IMR-90 (cell line): ENCODE measurements around the gene UBE2G1. TPM values are rescaled to one million over a fixed set of nuclear protein-coding genes. Genes with fewer than 3 reads are reported as not detected.

ENCODE experiments used
- ATAC-seq: fragments of 200-7000 bp; cut with Tn5 transposase; 2 replicates; pipeline ENCODE4 v1.9.1; 2020; ENCODE audit warnings: low read depth, mild to moderate bottlenecking, moderate library complexity
- BruUV-seq: library from RNA; stranded (reverse); fragments of 400-500 nt; replicated peaks from 2 replicates; lab custom pipeline; 2021; lab: Mats Ljungman, UMichigan
- CTCF ChIA-PET: fragments of 300-600 bp; formaldehyde crosslinking; extraction: SDS; loops from one replicate; lab custom pipeline; 2021; ENCODE audit warnings: antibody characterized with exemption; lab: Yijun Ruan, JAX
- POLR2A ChIA-PET: fragments of 300-600 bp; sonication (Branson Sonifier 250); formaldehyde crosslinking; loops from one replicate; lab custom pipeline; 2022; ENCODE audit warnings: antibody characterized with exemption; ENCODE audit not compliant: unreplicated experiment; lab: Charles Lee
- DNase-seq: peaks from one replicate; pipeline ENCODE4 v3.0.0; 2013
- H2AFZ ChIP-seq: replicated peaks from 2 replicates; pipeline ENCODE3; 2013; ENCODE audit warnings: low read length, mild to moderate bottlenecking; ENCODE audit not compliant: poor library complexity
- H2AK5ac ChIP-seq: 2 replicates; pipeline ENCODE4 v1.6.1; 2013; ENCODE audit warnings: low read depth, low read length, inconsistent platforms
- H2AK9ac ChIP-seq: replicated peaks from 2 replicates; pipeline ENCODE3; 2013; ENCODE audit warnings: mild to moderate bottlenecking, low read depth, low read length, moderate library complexity; ENCODE audit not compliant: poor library complexity
- H2BK120ac ChIP-seq: 2 replicates; pipeline ENCODE4 v1.6.1; 2013; ENCODE audit warnings: low read depth, low read length, inconsistent platforms
- H2BK15ac ChIP-seq: 3 replicates; pipeline ENCODE4 v1.6.1; 2013; ENCODE audit warnings: low read depth, low read length, inconsistent platforms
- H2BK20ac ChIP-seq: 2 replicates; pipeline ENCODE4 v1.6.1; 2013; ENCODE audit warnings: low read depth, mild to moderate bottlenecking, inconsistent platforms, low read length, moderate library complexity
- H2BK5ac ChIP-seq: 2 replicates; pipeline ENCODE4 v1.6.1; 2013; ENCODE audit warnings: mild to moderate bottlenecking, low read depth, low read length, inconsistent platforms; ENCODE audit not compliant: poor library complexity, severe bottlenecking
- H3K14ac ChIP-seq: replicated peaks from 2 replicates; pipeline ENCODE4 v1.6.1; 2013; ENCODE audit warnings: low read depth, low read length, inconsistent platforms
- H3K18ac ChIP-seq: 2 replicates; pipeline ENCODE4 v1.6.1; 2013; ENCODE audit warnings: low read depth, low read length, control low read depth
- H3K23ac ChIP-seq: 2 replicates; pipeline ENCODE4 v1.6.1; 2013; ENCODE audit warnings: low read depth, low read length, inconsistent platforms
- H3K27ac ChIP-seq: 2 replicates; pipeline ENCODE4 v1.5.1; 2013; ENCODE audit warnings: mild to moderate bottlenecking, control low read depth, low read length; ENCODE audit not compliant: insufficient read depth
- H3K27me3 ChIP-seq: 2 replicates; pipeline ENCODE4 v1.6.1; 2013; ENCODE audit warnings: low read length; ENCODE audit not compliant: control insufficient read depth, insufficient read depth
- H3K36me3 ChIP-seq: 2 replicates; pipeline ENCODE4 v1.6.1; 2013; ENCODE audit warnings: low read length, mixed read lengths; ENCODE audit not compliant: control insufficient read depth, insufficient read depth
- H3K4ac ChIP-seq: 2 replicates; pipeline ENCODE4 v1.6.1; 2013; ENCODE audit warnings: low read depth, low read length, inconsistent platforms
- H3K4me1 ChIP-seq: 2 replicates; pipeline ENCODE4 v1.6.1; 2013; ENCODE audit warnings: low read length, mixed read lengths; ENCODE audit not compliant: control insufficient read depth, insufficient read depth
- H3K4me2 ChIP-seq: 2 replicates; pipeline ENCODE4 v1.6.1; 2013; ENCODE audit warnings: low read depth, mild to moderate bottlenecking, control low read depth, low read length, moderate library complexity
- H3K4me3 ChIP-seq: 2 replicates; pipeline ENCODE4 v1.5.1; 2013; ENCODE audit warnings: low read depth, mild to moderate bottlenecking, control low read depth, low read length, moderate library complexity; ENCODE audit not compliant: insufficient read depth
- H3K56ac ChIP-seq: 2 replicates; pipeline ENCODE4 v1.6.1; 2013; ENCODE audit warnings: low read length, inconsistent platforms; ENCODE audit not compliant: insufficient read depth; ENCODE audit errors: extremely low read depth
- H3K79me1 ChIP-seq, 2 experiments: 2 replicates each; pipeline ENCODE4 v1.6.1; 2013; ENCODE audit warnings: low read length in 2 of 2, inconsistent platforms in 1 of 2, low read depth in 1 of 2
- H3K9ac ChIP-seq: 2 replicates; pipeline ENCODE4 v1.6.1; 2013; ENCODE audit warnings: low read depth, low read length, control low read depth
- H3K9me1 ChIP-seq: 2 replicates; pipeline ENCODE4 v1.6.1; 2013; ENCODE audit warnings: low read length, inconsistent platforms; ENCODE audit not compliant: insufficient read depth
- H3K9me3 ChIP-seq: 2 replicates; pipeline ENCODE4 v1.6.1; 2013; ENCODE audit warnings: low read length; ENCODE audit not compliant: control insufficient read depth, insufficient read depth
- H4K20me1 ChIP-seq: 2 replicates; pipeline ENCODE4 v1.6.1; 2013; ENCODE audit warnings: low read length, inconsistent platforms; ENCODE audit not compliant: insufficient read depth
- H4K5ac ChIP-seq: 2 replicates; pipeline ENCODE4 v1.6.1; 2013; ENCODE audit warnings: mild to moderate bottlenecking, low read depth, low read length, control low read depth
- H4K8ac ChIP-seq, 2 experiments: 2 replicates each; pipeline ENCODE4 v1.6.1; 2013; ENCODE audit warnings: low read depth in 2 of 2, low read length in 2 of 2, control low read depth in 1 of 2, inconsistent platforms in 1 of 2
- H4K91ac ChIP-seq: 2 replicates; pipeline ENCODE4 v1.6.1; 2013; ENCODE audit warnings: low read depth, low read length, inconsistent platforms; ENCODE audit not compliant: insufficient read depth
- BHLHE40 ChIP-seq: fragments of 150-350 bp; IDR thresholded peaks from 2 replicates; pipeline ENCODE4 v1.6.1; 2016; ENCODE audit warnings: mild to moderate bottlenecking, low read depth, low read length
- CEBPB ChIP-seq: IDR thresholded peaks from 2 replicates; pipeline ENCODE4 v1.6.1; 2012; ENCODE audit warnings: low read depth, low read length, improper control_type of control experiment
- CHD1 ChIP-seq: IDR thresholded peaks from 2 replicates; pipeline ENCODE4 v1.6.1; 2012; ENCODE audit warnings: low read depth, low read length, improper control_type of control experiment
- FOS ChIP-seq: fragments of 150-350 bp; IDR thresholded peaks from 2 replicates; pipeline ENCODE4 v1.6.1; 2016; ENCODE audit warnings: low read depth, low read length
- MAFK ChIP-seq: IDR thresholded peaks from 2 replicates; pipeline ENCODE4 v1.6.1; 2012; ENCODE audit warnings: low read depth, low read length, improper control_type of control experiment
- MAZ ChIP-seq: IDR thresholded peaks from 2 replicates; pipeline ENCODE4 v1.6.1; 2012; ENCODE audit warnings: low read depth, mild to moderate bottlenecking, low read length, improper control_type of control experiment, moderate library complexity, borderline replicate concordance
- MXI1 ChIP-seq: IDR thresholded peaks from 2 replicates; pipeline ENCODE4 v1.6.1; 2012; ENCODE audit warnings: low read depth, mild to moderate bottlenecking, low read length, moderate library complexity, borderline replicate concordance
- POLR2A ChIP-seq: IDR thresholded peaks from 2 replicates; pipeline ENCODE4 v1.6.1; 2012; ENCODE audit warnings: mild to moderate bottlenecking, low read depth, low read length
- RAD21 ChIP-seq: IDR thresholded peaks from 2 replicates; pipeline ENCODE4 v1.6.1; 2012; ENCODE audit warnings: low read length, improper control_type of control experiment
- RCOR1 ChIP-seq: IDR thresholded peaks from 2 replicates; pipeline ENCODE4 v1.6.1; 2012; ENCODE audit warnings: mild to moderate bottlenecking, low read length, improper control_type of control experiment; ENCODE audit not compliant: insufficient replicate concordance
- RFX5 ChIP-seq: IDR thresholded peaks from 2 replicates; pipeline ENCODE4 v1.8.0; 2012; ENCODE audit warnings: low read depth, mild to moderate bottlenecking, low read length, moderate library complexity
- SMC3 ChIP-seq: fragments of 150-350 bp; IDR thresholded peaks from 2 replicates; pipeline ENCODE4 v1.6.1; 2016; ENCODE audit warnings: low read depth, mild to moderate bottlenecking, antibody characterized with exemption, low read length, moderate library complexity
- WGBS, 2 experiments: methylation state at CpG; one replicate each; pipeline versions ENCODE4 v1.1.5 to v1.1.7; 2013; ENCODE audit warnings: missing lambda C conversion rate in 2 of 2; ENCODE audit not compliant: insufficient read length in 1 of 2; ENCODE audit errors: extremely low coverage in 2 of 2; 5-methylcytosine and 5-hydroxymethylcytosine counted together
- dilution Hi-C: fragments of 300-500 bp; cut with HindIII; formaldehyde crosslinking; loops from one replicate; pipeline ENCODE4 v1.14.3; 2018; ENCODE audit warnings: low sequenced_read_pairs; ENCODE audit not compliant: unreplicated experiment
- in situ Hi-C: fragments of 300-500 bp; cut with MboI; formaldehyde crosslinking; loops from 3 replicates; pipeline ENCODE4 v1.14.3; 2019; ENCODE audit warnings: low sequenced_read_pairs, inconsistent platforms, mixed read lengths
- intact Hi-C: fragments of 100-400 bp; cut with micrococcal nuclease; formaldehyde crosslinking; loops from 2 replicates; pipeline ENCODE4 v1.10.0; 2022
- polyA plus RNA-seq, 3 experiments: library from polyadenylated mRNA; depleted of rRNA; stranded (reverse); fragments of >200 nt; gene quantifications; 2 replicates each; pipeline ENCODE4 v1.2.3, GENCODE V29; 2012; ENCODE audit warnings: low replicate concordance in 1 of 3
- total RNA-seq: library from RNA; depleted of rRNA; stranded (reverse); fragments of >200 nt; gene quantifications from 2 replicates; pipeline ENCODE4 v1.2.3, GENCODE V29; 2012
- TF ChIP-seq, protein P1 (sequence below): conservative IDR thresholded peaks from 2 replicates; pipeline ENCODE4 v1.5.1; 2012; ENCODE audit warnings: mild to moderate bottlenecking, low read depth, low read length, improper control_type of control experiment
- TF ChIP-seq, protein P2 (sequence below): fragments of 150-350 bp; IDR thresholded peaks from 2 replicates; pipeline ENCODE4 v1.6.1; 2017; ENCODE audit warnings: mild to moderate bottlenecking, antibody characterized with exemption, low read length, low read depth
- TF ChIP-seq, protein P3 (sequence below): fragments of 150-350 bp; IDR thresholded peaks from 2 replicates; pipeline ENCODE4 v1.6.1; 2016; ENCODE audit warnings: low read depth, mild to moderate bottlenecking, low read length, moderate library complexity, borderline replicate concordance

Gene UBE2G1
- total and polyA plus RNA-seq, 2 of the 4 experiments (the other 2 are of a cell fraction): 26.3 to 26.6 TPM

- Histone ChIP-seq H3K18ac (no peak overlapping the region), H2BK5ac (no peak overlapping the region), H3K27ac (no peak overlapping the region), H4K5ac (no peak overlapping the region), H3K56ac (no peak overlapping the region), H3K27me3 (no peaks in the 10 kb centered on the region), H3K4me2 (no peak overlapping the region), H3K4me1 (peaks cover 14% of the 10 kb centered on the region), H2AK5ac (no peak overlapping the region), H2BK120ac (no peak overlapping the region), H3K79me1 (peaks cover 35 to 81% of the 10 kb centered on the region in 2 experiments), H4K91ac (no peak overlapping the region), H3K4ac (no peak overlapping the region), H3K36me3 (no peaks in the 10 kb centered on the region), H3K9me3 (no peaks in the 10 kb centered on the region), H3K14ac (no peak overlapping the region), H2BK15ac (no peak overlapping the region), H3K23ac (no peak overlapping the region), H4K20me1 (peaks cover 89% of the 10 kb centered on the region), H3K4me3 (no peak overlapping the region), H3K9ac (no peak overlapping the region), H2BK20ac (no peak overlapping the region), H2AK9ac (no peak overlapping the region), H4K8ac (no peak overlapping the region), H2AFZ (no peak overlapping the region), H3K9me1 (peaks cover 11% of the 10 kb centered on the region; the same call in 1 of the 2 replicates)
- no CpG with 5 or more reads among the region's 1 CpG for WGBS, 2 experiments
- TF ChIP-seq RCOR1 (no peak), RAD21 (no peak), POLR2A (no peak), CEBPB (no peak), FOS (no peak), SMC3 (no peak), BHLHE40 (no peak), MAFK (no peak), MXI1 (no peak), MAZ (no peak), CHD1 (no peak), RFX5 (no peak)
- TF ChIP-seq, protein P1, sequence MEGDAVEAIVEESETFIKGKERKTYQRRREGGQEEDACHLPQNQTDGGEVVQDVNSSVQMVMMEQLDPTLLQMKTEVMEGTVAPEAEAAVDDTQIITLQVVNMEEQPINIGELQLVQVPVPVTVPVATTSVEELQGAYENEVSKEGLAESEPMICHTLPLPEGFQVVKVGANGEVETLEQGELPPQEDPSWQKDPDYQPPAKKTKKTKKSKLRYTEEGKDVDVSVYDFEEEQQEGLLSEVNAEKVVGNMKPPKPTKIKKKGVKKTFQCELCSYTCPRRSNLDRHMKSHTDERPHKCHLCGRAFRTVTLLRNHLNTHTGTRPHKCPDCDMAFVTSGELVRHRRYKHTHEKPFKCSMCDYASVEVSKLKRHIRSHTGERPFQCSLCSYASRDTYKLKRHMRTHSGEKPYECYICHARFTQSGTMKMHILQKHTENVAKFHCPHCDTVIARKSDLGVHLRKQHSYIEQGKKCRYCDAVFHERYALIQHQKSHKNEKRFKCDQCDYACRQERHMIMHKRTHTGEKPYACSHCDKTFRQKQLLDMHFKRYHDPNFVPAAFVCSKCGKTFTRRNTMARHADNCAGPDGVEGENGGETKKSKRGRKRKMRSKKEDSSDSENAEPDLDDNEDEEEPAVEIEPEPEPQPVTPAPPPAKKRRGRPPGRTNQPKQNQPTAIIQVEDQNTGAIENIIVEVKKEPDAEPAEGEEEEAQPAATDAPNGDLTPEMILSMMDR: no peak
- TF ChIP-seq, protein P2, sequence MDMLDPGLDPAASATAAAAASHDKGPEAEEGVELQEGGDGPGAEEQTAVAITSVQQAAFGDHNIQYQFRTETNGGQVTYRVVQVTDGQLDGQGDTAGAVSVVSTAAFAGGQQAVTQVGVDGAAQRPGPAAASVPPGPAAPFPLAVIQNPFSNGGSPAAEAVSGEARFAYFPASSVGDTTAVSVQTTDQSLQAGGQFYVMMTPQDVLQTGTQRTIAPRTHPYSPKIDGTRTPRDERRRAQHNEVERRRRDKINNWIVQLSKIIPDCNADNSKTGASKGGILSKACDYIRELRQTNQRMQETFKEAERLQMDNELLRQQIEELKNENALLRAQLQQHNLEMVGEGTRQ: no peak
- TF ChIP-seq, protein P3, sequence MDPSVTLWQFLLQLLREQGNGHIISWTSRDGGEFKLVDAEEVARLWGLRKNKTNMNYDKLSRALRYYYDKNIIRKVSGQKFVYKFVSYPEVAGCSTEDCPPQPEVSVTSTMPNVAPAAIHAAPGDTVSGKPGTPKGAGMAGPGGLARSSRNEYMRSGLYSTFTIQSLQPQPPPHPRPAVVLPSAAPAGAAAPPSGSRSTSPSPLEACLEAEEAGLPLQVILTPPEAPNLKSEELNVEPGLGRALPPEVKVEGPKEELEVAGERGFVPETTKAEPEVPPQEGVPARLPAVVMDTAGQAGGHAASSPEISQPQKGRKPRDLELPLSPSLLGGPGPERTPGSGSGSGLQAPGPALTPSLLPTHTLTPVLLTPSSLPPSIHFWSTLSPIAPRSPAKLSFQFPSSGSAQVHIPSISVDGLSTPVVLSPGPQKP: no peak
- intact Hi-C loops: loop anchor here (5.0 kb wide), 1 partner anchor 43 kb away; no protein-coding TSS in a partner anchor
- in situ Hi-C loops: no loop called here
- DNase-seq (no peak), ATAC-seq (no peak)
- dilution Hi-C loops: no loop called here
- BruUV-seq: no TSS peak
- ChIA-PET CTCF (no interaction called here), POLR2A (interaction anchor here (0.6 kb wide), 1 partner anchor 97 kb away, joined by 3 read pairs; no protein-coding TSS in a partner anchor)
Observed at GRCh38 chr17:4314618-4315017, 51.9 kb downstream of the UBE2G1 start.
